HG02571 (cell line): ENCODE measurements around the gene ZNF575.

Experiments
- ATAC-seq: cut with Tn5 transposase; IDR thresholded peaks from one replicate; pipeline ENCODE4 v1.9.1; 2021; ENCODE audit warnings: mild to moderate bottlenecking, moderate library complexity; ENCODE audit not compliant: unreplicated experiment

ZNF575 gene

DNA sequence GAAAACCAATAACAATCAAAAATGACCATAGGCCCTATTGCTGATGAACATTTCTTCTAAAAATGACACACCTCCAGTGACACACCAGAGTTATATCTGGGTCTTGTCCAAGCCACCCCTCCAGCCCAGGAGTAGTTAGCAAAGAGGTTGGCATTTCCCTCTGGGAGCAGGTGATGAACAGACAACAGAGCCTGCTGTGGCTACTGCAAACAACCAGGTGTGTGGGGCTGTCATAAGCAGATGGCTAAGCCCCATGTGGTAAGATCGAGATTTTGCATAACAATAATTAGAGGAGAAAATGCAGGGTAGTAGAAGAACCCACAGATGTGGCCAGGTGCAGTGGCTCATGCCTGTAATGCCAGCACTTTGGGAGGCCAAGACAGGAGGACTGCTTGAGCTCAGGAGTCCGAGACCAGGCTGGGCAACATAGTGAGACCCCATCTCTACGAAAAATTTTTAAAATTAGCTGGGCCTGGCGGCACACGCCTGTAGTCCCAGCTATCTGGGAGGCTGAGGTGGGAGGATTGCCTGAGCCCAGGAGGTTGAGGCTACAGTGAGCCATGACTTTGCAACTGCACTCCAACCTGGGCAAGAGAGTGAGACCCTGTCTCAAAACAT, 37.3 kb downstream of the ZNF575 start:
- no peak for ATAC-seq

DNA sequence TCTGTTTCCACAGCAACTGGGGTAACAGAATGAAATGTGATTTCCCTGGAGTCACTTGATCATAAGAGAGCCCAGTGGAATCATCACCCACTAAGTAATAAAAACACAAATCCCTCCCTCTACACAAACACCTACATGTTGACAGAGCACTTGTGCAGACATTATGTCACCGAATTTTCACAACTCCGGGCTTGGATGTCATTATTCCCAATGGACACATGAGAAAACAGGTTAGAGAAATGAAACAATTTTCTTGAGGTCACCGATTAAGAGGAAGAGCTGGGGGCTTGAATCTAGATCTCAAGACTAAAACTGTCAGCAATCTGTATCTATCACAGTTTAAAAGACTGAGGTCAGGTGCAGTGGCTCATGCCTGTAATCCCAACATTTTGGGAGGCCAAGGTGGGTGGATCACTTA, 39.2 kb downstream of the ZNF575 start:
- ATAC-seq = no peak

DNA sequence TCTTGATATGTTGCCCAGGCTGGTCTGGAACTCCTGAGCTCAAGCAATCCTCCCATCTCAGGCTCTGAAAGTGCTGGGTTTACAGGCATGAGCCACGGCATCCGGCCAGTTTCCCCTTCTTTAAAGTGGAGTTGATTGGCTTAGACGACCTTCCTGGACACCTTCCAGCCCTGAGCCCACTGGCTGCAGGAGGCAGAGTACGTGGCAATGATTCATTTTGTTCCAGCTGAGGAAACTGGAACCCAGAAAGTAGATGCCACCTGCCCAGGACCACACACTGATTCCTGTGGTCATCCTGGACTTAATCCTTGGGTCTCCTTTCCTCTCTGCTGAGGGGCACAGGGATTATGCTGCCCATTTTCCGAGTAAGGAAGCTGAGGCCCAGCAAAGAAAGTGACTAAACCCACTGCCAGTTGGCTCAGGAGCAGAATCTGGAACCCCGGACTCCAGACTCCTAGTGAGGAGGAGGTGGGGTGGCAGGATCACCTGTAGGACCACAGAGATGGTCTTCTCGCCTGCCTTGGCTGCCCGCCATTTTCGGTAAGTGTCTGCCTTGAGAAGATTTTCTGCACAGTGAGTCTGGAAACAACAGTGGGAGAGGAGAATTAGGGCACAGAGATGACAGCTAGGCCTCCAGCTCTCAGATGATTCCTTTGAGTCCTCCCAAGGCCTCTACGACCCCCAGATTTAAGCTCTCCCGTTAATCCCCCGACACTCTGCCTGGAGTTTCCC, 41.6 kb downstream of the ZNF575 start:
- ATAC-seq = no peak

DNA sequence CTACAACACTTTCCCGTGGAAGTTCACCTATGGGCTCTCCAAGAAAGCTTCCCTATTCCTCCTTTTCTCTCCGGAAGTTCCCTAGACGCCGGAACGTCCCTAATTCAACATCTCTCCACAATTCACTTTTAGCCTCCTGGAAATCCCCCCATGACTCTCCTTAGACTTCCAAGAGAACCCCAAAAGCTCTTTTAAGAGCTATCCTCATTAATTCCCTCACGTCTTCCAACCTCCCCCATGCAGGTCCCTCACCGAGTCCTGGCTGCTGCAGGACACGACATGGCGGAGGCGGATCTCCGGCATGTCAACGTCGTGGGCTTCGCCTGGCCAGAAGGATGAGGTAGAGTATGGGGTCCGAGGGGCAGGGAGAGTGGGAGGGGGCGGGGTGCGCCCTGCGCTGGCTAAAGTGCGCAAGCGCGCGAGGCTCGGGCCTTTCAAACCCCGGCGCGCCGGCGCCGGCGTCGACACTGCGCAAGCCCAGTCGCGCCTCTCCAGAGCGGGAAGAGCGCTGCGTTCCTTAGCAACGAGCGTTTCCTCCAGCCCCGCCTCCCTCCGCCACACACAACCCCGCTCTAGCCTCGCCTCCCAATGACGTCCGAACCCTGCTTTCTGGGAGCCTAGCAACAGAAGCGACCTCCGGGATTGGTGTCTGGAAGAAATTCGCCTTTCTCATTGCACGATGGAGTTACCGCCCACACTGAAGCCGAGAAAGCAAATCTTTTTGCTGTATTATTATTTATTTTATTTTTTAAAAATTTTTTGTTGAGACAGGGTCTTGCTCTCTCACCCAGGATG, 42.4 kb downstream of the ZNF575 start, which contains the start of the genes PINLYP and XRCC1:
Gene PINLYP, plus strand, starts transcription at position 646 of the 795 bp plus-strand sequence. CDS start 1,391 bp downstream, outside the sequence.
Gene XRCC1, minus strand, starts transcription at position 372 of the 795 bp plus-strand sequence. Its CDS starts 69 bp downstream, at position 303.
- ATAC-seq = peak; percentile 95

DNA sequence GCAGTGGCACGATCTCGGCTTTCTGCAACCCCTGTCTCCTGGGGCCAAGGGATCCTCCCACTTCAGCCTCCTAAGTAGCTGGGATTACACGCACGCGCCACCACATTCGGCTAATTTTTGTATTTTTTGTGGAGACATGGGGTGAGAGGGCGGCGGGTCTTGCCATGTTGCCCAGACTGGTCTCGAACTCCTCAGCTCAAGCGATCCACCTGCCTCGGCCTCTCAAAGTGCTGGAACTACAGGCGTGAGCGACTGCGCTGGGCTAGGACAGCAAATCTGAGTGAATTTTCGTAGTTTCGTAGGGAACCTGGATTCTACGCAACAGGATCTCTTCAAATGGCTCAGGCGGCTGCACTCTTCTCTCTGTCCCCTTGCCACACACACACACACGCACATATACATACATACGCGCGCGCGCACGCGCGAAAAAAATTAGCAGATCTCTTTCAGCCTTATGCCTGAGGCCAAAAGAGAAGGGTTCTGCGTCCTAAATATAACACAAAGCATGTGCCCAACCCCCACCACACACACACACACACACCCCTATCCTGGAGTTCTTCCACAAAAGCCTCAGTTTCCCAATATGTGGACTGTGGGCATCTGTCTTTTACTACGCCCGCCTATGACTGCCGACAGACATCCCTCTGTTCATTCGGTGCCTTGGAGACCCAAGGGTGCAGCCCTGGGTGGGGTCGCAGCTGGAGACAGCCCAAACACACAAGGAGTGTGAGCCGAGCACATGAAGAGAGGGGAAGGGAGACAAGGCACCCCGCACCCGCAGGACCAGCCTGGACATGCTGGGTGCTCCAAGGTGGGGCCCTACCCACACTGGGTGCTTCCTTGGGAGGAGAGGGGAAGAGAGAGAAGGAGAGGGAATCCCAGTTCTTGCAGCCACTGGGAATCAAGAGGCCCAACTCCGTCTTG, 43.2 kb downstream of the ZNF575 start:
- ATAC-seq = no peak

DNA sequence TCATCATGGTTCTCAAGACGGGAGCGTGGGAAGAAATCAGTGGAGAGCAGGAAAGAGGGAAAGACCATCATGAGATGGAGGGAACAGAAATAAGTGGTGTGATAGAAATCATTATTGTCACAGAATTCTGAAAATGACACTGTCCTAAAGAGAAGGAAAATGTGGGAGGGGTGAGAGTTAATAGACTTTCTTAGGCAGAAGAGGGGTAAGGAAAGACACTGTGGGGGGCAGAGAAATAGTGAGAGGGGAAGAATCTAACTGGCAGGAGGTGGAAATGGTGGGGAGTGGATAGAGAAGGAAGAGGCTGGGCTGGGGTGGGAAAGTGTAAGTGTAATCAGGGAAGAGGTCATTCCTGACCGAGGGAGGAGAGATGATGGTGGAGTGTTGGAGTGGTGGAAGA, 45.8 kb downstream of the ZNF575 start:
- ATAC-seq = no peak

DNA sequence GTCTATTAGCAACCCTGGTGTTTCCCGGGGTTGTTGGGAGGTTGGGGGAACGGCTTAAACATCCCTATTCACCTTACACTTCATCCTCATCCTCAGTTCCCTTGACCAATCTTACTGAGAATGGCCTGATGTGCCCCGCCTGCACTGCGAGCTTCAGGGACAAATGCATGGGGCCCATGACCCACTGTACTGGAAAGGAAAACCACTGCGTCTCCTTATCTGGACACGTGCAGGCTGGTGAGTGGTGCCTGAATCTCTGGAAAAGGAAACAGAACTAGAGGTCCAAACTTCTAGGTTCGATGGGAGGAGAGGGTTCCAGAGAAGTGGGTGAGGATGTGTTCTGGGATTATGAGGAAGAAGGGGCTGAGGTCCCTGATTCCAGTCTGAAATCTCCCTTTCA, 48.5 kb downstream of the ZNF575 start:
- no peak for ATAC-seq

DNA sequence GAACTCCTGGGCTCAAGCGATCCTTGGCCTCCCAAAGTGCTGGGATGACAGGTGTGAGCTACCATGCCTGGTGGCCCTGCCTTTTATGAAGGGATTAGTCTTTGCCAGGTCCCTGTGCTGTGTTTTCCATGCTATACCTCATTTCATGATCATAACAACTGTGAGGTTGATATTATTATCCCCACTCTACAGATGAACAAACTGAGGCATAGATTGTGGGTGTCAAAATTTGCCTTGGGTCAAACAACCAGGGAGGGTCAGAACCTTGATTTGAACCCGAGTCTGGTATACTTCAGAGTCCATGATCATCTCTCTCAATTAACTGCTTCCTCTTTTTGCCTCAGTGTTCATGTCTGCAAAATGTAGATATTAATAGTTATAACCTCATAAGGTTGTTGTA, 49.5 kb downstream of the ZNF575 start:
- ATAC-seq = no peak

DNA sequence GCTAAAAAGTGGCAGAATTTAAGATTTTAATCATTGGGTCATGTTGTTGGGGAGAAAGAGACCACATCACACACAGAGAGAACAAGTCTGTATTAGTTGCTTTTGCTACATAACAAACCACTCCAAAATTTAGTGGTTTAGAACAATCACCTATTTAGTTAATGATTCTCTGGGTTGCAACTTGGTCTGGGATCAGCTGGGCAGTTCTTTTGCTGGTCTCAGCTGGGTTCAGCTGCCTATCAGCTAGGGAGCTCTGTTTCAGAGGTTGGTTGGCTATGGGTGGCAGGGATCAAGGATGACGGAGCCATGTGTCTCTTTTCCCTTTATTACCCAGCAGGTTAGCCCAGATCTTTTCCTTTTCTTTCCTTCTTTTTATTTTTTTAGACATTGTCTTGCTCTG, 51.5 kb downstream of the ZNF575 start:
- no peak for ATAC-seq
